Fibroblast of pulmonary artery (primary cell): ENCODE data around the gene TCF7L1.

Experiments
- DNase-seq: peaks from one replicate; pipeline ENCODE4 v3.0.0-alpha.2; 2010; ENCODE audit warnings: low read depth
- H3K4me3 ChIP-seq: replicated peaks from 2 replicates; pipeline ENCODE4 v1.5.1; 2011; ENCODE audit warnings: low read depth, mild to moderate bottlenecking, control low read depth, low read length, moderate library complexity
- CTCF ChIP-seq: IDR thresholded peaks from 2 replicates; pipeline ENCODE4 v1.5.1; 2011; ENCODE audit warnings: mild to moderate bottlenecking, control low read depth, low read length, inconsistent platforms; ENCODE audit errors: missing control alignments

TCF7L1 gene

DNA sequence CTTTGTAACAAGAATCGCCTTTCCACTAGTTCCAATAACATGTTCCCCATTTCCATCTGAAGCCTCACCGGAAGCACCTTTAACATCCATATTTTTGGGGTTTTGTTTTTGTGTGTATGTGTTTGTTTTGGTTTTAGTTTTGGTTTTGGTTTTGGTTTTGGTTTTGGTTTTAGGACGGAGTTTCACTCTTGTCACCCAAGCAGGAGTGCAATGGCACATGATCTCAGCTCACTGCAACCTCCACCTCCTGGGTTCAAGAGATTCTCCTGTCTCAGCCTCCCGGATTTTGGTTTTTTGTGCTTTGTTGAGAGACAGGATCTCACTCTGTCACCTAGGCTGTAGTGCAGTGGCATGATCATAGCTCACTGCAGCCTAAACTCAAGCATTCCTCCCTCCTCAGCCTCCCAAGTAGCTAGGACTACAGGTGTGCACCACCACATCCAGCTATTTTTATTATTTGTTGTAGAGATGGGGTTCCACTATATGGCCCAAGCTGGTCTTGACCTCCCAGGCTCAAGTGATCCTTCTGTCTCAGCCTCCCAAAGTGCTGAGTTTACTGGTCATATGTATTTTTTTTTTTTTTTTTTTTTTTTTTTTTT lies 158.3 kb downstream of the TCF7L1 start:
- no peak overlapping the region for H3K4me3 ChIP-seq
- TF ChIP-seq CTCF: no peak
- no peak for DNase-seq

DNA sequence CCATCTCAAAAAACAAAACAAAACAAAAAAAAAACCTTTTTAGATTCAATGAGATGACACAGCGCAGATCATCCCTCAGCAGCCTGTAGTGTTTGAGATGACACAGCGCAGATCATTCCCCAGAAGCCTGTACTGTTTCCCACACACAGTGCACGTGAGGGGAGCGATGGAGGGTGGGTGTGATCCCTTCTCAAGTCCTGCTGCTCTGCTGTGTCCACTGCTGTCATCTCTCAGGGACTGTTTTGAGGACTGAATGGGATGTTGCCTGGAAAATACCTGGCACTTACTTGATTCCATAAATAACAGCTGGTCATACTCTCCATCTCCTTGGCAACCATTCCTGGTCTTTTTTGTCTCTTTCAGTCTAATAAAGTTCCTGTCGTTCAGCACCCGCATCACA lies 168.9 kb downstream of the TCF7L1 start:
- no peak for DNase-seq
- H3K4me3 ChIP-seq: no peak overlapping the region
- TF ChIP-seq CTCF: no peak

DNA sequence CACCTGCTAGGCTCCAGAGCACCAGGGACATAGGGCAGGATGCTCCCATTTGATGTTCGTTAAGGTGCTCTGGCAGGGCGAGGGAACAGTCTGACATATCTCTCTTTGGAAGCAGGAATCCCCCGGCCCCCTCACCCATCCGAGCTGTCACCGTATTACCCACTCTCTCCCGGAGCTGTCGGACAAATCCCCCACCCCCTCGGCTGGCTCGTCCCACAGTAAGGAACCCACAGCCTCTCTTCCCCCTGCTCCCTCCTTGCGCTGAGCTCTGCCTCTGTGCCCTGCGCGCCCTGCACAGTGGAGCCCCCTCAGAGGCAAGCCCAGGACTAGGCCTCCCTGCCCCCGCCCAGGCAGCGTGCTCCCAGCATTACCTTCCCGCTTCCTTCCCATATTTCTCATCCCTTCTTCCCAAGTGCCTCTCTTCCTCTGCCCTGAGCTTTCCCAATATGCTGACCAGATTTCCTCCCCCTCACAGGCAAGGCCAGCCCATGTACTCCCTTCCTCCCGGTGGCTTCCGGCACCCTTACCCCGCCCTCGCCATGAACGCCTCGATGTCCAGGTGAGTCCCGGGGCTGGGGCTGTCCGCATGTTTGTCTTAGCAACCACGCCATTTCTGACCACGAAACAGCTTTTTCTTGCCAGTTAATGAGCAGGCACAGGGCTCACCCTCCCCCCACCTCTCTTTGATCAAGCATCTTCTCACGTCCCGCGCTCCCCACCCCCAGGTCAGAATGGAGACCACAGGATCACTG lies 170.8 kb downstream of the TCF7L1 start:
- no peak for TF ChIP-seq CTCF
- no peak for DNase-seq
- no peak overlapping the region for H3K4me3 ChIP-seq

DNA sequence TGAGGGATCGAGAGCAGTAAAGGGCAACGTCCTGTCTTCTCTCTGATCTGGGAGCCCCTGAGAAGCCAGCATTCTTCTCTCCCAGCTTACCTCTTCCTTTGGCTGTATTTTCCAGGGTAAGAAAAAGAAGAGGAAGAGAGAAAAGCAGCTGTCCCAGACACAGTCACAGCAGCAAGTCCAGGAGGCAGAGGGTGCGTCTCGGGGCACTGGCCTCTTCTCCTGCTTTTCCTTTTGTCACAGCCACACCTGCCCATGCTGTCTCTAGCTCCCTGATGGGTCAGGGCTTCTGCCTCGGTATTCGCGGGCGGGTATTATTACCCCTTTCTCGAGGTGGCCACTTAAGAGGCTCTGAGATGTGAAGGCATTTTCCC lies 174.3 kb downstream of the TCF7L1 start:
- H3K4me3 ChIP-seq: no peak overlapping the region

GRCh38 chr2:85308201-85308600 lies 175.0 kb downstream of the TCF7L1 start:
- DNase-seq: no peak
- no peak for TF ChIP-seq CTCF
- H3K4me3 ChIP-seq: no peak overlapping the region

More for the DNA sequence above, 174.3 kb downstream of the TCF7L1 start:
- no peak for TF ChIP-seq CTCF
- DNase-seq: no peak

- H3K4me3 ChIP-seq: no peak overlapping the region
- TF ChIP-seq CTCF: no peak
- DNase-seq: peak; percentile 44
Measured at GRCh38 chr2:85308896-85309555, 175.8 kb downstream of the TCF7L1 start.
